HG02884 (cell line): Measurements from ENCODE around the gene RYR3.

ENCODE experiments used
- ATAC-seq: cut with Tn5 transposase; IDR thresholded peaks from one replicate; pipeline ENCODE4 v1.9.1; 2021; ENCODE audit warnings: mild to moderate bottlenecking, moderate library complexity; ENCODE audit not compliant: unreplicated experiment

The RYR3 gene

DNA sequence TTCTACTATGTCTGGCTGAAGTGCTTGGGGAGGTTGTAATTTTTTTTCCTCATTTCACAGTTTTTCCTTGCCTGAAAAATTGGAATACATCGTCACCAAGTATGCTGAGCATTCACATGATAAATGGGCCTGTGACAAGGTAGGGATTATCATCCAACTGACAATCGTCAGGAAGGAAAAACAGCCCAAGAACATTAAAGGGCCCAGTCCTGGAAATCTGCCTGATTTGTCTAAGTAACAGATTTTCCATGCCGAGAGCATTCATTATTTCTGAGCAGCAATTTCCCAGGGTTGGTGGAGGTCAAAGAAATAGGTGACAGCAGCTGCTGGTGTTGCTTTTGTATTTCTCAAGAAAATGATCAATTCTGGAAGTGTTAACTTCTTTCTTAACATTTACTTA, 431.5 kb downstream of the RYR3 start:
- no peak for ATAC-seq

DNA sequence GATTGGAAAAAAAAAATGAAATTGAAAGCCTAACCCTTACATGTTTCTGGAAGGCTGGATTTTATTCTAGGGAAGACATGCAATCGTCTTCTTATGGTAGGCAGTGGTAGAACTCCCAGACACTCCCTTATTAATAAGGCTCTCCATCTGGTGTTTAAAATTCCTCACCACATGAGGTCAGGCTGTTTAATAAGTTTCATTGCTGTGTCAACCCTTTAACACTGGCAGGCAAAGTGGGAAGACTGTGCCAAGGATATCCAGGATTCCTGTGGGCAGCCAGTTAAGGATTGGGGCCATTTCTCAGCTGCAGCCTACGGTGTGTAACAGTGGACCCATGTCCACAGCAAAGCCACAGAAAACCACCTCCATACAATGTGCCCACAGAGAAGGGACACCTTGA, 432.0 kb downstream of the RYR3 start:
- ATAC-seq: no peak

DNA sequence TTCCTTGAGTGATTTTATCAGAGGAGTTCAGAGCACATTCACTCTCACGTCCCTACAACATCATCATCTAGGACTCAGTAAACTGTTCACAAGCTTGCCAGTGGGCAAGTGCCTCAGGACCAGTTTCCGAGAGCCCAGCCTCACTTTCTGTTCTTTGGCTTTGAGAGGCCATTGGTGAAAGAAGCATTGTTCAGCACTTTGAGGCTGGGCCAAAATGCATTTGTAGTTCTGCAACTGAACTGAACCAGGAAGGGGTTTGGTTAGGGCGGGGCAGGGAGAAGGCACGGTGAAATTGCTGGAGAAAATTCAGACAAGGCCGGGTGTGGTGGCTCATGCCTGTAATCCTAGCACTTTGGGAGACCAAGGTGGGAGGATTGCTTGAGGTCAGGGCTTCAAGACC, 435.4 kb downstream of the RYR3 start:
- no peak for ATAC-seq

DNA sequence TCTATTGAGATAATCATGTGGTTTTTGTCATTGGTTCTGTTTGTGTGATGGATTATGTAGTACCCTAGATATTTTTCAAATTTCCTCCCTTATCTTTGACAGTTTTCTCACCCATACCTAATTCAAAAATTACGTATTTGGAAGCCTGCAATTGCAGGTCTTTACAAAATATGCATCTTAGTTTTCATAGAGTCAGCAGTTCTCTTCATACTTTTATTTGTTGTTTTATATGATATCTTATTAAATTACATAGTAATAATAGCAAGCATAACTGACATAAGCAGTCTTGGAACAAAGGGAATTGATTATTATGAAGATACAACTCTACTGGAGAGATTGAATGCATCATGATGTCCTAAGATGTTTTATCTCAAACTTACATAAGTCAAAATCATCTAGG, 442.2 kb downstream of the RYR3 start:
- ATAC-seq: no peak

DNA sequence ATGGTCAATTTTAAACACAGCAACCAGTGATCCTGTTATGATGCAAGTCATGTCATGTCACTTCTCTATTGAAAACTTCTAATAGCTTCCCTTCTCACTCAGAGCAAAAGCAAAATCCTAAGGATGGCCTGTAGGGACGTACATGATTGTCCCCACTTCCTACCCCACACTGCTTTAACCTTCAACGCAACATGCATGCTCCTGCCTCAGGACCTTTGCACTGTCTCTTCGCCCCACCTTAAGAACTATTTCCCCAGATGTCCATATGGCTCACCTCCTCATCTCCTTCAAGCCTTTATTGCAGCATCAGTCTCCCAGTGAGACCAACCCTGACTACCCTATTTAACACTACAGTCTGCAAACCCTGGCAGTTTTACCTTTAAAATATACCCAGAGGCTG, 443.5 kb downstream of the RYR3 start:
- ATAC-seq: no peak

DNA sequence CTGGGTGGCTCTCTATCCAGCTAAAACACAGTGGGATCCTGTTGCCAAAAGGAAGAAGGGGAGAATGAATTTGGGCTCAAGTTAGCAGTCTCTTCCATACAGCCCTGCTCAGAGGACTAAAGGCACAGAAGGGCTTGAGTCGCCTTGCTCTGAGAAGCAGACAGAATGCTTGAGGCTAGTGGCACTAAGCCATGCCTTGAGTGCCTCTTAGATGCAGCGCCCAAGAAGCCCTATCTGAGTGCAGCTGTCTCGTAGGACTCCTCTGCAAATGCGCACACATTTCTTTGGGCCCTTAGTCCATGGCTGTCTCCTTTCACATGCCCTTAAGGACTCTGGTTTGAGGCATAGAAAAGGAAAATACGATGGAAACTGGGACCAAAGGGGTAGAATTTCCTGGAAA, 446.2 kb downstream of the RYR3 start:
- ATAC-seq: no peak

DNA sequence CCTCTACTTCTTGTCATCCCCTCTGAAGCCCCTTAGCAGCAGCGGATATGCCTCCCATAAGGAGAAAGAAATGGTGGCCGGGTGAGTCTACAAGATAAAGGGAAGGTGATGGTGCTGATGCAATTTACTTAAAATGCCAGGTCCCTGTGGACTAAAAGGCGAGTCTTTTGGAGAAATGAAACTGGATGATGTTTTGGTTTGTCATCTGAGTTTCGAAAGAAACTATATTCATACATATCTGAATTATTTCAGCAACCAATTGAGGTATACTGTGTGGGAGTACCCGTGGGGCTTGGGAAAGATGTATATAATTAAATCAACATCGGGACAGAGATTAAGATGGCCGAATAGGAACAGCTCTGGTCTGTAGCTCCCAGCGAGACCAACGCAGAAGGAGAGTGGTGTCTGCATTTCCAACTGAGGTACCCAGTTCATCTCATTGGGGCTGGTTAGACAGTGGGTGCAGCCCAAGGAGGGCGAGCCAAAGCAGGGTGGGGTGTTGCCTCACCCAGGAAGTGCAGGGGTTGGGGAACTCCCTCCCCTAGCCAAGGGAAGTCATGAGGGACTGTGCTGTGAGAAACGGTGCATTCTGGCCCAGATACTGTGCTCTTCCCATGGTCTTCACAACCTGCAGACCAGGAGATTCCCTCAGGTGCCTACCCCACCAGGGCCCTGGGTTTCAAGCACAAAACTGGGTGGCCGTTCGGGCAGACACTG, 446.9 kb downstream of the RYR3 start:
- no peak for ATAC-seq

DNA sequence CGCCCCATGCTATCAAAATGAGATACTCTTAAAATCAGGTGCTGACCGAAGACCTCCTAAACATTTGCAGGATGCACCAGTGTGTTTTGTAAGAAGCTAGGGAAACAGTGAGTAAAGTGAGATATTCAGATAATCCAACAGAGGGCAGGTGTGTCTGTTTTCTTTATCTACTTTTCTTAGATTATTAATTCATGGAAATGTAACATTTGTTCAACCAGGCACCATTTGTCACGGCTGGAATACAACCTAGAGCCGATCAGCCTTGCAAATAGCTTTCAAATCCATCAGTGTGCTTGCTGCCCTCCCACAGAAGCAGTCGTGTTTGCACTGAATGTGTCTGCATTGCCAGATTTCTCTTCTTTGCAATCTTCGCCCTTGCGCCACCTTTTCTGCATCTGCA, 455.6 kb downstream of the RYR3 start:
- no peak for ATAC-seq

DNA sequence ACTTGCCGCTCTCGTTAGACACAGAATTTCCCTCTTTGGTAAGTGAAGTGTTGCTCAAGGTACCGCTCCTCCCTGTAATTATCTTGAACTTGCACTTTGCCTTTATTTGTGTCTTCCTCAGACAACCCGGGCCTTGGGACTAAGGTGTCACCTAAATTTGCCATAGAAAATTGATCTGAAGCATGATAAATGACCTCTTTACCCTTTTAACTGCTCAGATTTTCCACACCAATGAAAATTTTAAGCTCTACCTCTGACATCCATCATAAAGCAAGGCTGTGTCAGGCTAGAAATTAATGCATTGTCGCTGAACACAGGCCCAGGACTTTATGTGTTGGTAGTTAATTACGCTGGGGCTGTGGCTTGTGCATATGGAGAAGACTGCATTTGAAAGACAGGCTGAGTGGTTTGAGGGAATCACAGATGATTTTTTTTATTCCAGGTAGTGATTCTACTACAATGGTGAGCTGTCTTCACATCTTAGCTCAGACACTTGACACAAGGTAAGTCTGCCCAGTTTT, 458.0 kb downstream of the RYR3 start:
- no peak for ATAC-seq

DNA sequence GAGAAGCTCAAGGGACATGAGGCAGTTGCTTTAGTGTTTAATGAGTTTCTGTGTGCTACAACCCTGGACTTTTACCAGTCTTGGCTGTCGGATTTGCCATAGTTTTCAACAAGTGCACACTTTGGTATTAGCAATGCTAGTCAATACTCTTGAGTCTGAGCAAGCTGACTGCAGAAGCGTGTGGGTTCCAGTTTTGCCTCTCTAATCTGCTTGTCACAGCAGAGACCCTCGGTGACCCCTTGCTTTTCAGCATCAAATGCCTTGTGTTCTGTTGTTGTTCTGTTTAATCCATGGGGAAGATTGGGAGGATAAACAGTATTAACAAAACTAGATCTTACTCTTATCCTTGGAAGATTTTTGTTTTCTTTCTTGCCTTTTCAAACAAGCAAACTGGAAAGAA, 463.2 kb downstream of the RYR3 start:
- ATAC-seq: no peak

DNA sequence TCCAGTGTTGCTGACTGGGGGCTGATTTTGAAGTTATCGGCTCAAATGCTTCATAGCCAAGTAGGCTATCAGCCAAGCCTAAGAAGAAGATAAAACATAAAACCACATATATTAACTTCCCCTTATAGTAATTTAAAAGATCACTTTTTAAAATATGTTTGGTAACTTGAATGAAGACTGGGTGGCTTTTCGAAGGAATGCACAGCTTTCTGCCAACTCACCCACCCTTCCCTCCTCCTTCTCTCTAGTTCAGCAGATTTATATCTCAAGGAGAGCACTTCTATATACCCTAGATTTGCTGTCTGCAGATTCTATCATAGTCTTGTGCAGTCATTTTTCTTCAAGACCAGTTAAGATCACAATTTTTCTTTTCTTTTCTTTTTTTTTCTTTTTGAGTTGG, 468.1 kb downstream of the RYR3 start:
- ATAC-seq: no peak

DNA sequence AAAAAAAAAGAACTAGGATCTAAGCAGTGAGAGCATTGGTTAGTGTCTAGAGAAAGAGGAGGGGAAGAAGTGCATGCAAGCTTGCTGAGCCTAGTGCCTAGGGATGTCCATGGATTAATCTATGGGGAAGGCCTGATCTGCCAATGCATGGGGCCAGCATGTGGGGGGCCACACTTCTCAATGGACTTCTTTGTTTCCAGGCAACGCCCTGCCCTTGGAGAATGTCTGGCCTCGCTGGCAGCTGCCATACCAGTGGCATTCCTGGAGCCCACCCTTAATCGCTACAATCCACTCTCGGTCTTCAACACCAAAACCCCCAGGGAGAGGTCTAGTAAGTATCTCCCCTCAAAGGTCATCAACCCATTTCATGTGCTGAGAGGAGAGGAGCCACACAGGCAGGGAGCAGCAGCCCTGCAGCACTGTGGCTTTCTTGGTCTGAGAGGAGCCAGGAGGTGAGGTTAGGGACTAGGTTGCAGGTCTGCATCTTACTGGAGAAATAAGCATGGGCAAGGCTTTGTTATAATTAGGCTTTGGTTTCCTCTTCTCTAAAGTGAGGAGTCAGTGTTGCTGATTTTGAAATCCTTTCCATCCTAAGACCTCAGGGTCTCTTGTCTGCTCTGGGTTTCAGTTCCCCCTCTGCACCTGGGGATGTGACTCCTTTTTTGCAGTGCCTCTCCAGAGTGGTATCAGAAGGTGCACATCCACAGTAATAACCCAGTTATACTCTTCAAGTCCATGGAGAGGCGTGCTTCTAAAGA, 469.4 kb downstream of the RYR3 start:
- no peak for ATAC-seq

DNA sequence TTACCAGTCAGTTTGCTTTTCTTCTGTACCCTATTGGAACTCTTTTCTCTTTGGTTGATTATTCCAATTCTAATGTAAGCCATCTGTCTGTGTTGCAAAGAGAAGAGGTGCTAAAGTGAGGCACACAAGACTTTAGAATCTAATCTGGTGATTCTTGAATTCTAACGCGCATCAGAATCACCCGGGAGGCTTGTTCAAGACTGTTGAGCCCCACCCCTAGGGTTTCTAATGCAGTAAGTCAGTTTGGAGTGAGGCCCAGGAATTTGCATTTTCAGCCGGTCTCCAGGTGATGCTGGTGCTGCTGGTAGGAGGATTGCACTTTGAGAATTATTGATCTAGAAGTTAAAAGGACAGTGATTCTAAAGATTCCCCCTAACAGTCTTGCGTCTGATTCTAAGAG, 472.2 kb downstream of the RYR3 start:
- no peak for ATAC-seq

DNA sequence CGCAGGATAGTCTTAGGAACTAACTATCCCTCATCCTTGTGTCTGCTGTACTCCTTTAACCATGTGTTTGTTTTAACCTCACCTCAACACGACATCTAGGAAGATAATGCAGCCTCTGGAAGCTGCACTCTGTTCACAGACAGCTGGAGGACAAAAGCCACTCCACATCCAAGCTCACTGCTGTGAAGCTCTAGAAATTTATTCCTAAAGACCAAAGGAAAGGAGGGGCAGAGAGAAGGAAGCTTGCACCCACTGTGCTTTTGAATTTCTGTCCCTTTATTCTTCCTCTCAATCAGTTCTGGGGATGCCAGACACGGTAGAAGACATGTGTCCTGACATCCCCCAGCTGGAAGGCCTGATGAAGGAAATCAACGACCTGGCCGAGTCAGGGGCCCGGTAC, 474.6 kb downstream of the RYR3 start:
- no peak for ATAC-seq

DNA sequence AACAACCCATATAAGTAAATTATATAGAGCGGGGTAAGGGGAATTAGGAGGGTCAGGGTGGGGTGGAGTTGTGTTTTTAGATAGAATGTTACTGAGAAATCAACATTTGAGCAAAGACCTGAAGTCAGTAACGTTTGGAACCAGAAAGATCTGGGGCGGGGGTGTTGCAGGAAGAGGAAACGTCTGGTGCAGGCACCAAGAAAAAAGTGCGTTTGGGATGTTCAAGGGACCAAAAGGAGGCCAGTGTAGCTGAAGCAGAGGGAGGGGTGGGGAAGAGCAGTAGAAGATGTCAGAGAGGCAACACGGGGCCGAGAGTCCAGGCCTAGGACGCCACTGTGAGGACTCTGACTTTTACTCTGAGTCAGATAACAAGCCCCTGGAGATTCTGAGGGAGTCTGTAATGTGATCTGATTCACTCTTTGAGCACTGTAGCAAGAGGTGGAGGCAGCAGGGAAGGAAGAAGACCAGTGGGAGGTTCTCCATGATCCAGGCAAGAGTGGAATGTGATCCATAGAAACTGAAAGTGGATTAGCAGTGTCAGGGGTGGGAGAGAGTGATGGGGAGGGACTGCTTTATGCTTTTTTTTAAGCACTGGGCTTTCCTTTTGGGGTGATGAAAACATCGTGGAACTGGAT, 478.3 kb downstream of the RYR3 start:
- ATAC-seq: no peak

DNA sequence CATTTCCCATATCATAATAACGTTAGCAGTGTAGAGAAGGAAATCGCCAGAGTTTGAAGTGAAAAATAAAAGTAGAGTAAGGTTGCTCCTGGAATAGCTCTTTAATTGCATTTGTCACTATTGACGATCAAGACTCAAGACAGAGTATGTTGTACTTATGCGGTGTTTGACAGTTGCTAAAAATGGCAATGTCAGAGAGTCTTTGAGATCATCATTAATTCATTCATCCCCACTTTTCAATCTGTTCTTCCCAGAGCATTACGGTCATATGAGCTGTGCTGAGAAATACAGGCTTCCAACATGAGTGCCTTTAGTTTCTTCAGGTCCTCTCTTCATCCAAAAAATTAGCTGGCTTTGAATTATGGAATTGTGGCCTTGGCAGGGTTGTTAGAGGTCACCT, 483.7 kb downstream of the RYR3 start:
- no peak for ATAC-seq

DNA sequence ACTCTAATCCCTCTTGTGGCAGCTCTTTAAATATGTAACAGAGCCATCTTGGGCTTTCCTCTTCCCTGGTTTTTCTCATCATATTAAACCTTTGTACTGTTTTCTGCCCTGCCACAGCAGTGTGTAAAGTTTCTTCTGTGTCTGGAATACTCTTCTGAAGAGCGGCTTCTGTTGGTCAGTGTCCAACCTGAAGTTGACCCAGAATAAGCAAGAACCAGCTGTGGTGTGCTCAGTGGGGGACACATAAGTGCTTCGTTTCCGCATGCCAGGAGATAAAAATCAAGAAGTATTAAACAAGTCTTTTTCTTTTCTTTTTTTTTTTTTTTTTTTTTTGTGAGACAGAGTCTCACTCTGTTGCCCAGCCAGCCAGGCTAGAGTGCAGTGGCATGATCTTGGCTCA, 484.3 kb downstream of the RYR3 start:
- no peak for ATAC-seq

DNA sequence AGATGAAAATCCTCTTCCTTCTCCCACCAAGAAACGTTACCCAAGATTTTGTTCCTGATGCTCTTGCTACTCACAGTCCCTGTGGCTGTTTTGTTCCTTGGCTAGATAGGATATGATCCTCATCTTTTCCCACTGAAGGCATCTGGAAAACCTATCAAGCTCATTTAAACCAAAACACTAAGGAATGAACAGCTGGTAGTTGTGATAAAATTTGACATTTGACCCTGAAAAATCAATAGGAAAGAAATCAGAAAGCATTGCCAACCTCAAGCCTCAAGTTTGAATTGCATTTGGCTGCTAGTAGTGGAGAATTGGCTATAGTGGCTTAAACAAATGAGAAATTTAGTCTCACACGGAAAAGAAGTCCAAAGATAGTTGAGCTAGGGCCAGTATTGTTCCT, 486.9 kb downstream of the RYR3 start:
- ATAC-seq: no peak

DNA sequence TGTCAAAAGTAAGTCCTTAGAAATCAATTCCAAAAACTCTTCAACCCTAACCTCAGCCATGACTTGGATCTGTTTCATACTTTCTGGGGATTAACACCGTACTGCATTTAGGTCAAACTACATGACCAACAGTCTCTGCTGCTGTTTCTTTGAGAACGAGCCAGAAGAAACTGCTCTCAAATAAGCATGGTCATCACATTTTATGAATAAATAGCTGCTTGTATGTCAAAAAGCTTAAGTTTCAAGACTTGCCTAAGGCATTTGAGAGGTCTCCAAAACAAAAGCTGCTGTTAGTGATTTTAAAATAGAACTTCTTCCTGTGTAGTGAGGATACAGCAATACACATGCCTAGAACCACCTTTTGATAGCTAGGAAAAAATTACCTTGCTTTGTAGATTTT, 491.2 kb downstream of the RYR3 start:
- ATAC-seq: no peak

DNA sequence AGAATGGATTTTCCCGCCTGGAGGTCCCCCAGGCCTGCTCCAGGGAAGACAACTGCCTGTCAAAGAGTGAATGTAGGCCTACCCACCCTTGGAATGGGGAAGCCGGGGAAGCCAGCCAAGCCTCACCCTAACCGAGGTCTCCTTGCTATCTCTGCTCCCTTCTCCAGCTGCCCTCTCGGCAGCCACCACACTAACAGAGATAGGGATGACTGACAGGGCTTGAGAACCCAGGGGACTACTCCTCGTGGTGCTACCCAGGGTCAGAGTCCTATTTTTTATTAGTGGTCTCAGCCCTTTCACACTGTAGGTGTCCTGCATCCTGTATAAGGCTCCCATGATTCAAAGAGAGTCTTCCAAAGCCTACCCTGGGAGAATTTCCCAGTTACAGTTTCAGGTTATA, 496.9 kb downstream of the RYR3 start:
- no peak for ATAC-seq

DNA sequence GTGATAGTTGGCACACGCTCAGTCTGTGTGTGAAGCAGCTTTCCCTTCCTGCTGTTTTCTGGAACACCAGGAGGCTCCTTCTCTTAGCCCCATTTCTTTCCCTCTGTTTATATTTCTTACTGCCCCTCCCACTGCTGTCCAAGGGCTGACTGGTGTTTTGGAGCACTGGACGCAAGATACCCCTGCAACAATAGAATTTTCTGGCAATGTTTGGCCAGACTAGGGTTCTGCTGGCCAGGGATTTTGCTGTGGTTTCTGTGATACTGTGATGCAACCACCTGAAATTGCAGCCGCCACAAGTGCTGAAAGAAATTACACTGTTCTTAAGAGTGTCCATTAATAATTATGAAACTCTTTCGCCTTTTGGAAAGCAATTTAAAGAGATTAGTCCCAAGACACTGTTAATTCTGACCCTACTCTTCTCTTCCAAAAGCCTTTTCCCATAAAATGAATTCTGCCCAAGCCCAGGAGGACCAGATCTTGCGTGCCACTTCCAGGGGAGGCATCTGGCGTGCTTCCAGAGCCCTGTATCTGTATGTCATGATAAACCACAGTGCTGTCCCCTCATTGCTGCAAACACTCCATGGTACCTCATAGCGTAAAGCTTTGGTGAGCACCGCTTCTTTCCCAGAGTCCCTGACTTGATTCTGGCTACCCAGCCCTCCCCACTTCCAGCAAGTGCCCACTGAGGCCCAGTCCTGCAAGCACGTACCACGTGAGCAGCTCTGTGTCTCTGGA, 498.1 kb downstream of the RYR3 start:
- no peak for ATAC-seq
